C4-2B (cell line): ENCODE measurements around the gene ERICH6.

Experiments
- CTCF ChIP-seq: fragments of 450-650 bp; conservative IDR thresholded peaks from 2 replicates; pipeline ENCODE4 v1.5.1; 2017; ENCODE audit warnings: mild to moderate bottlenecking
- ZFX ChIP-seq: fragments of 450-650 bp; IDR thresholded peaks from 2 replicates; pipeline ENCODE4 v1.6.1; 2017

GRCh38 chr3:150733936-150734794 is 30.4 kb upstream of the ERICH6 start:
- no peak for TF ChIP-seq CTCF
- TF ChIP-seq ZFX: no peak
